Measurements from ENCODE around the gene MGAT1. TPM values are rescaled to one million over a fixed set of nuclear protein-coding genes. Genes with fewer than 3 reads are reported as not detected.
A peak's percentile ranks its signal among the peaks of the same experiment; 100 is the strongest.

MGAT1 gene
- total RNA-seq, 1 experiment from 2014 or later: 104 TPM

DNA sequence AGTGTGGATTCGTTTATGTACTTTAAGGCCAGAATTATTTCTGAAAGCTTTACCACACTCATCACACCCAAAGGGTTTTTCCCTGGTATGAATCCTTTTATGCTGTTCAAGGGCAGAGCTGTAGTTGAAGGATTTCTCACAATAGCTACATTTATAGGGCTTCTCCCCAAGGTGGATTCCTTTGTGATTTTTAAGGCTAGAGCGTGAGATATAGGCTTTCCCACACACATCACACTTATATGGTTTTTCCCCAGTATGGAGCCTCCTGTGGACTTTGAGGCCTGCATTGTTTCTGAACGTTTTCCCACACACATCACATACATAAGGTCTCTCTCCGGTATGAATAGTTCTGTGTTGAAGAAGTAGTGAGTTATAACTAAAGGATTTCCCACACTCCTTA, 47.2 kb upstream of the MGAT1 start:
- no peaks in the 10 kb centered on the region for H3K79me2 ChIP-seq (ENCODE audit: low read length)
- peaks cover 6% of the 10 kb centered on the region; the same call in 1 of the 2 replicates for H4K20me1 ChIP-seq (ENCODE audit: low read length)
- TF ChIP-seq EZH2 (IDR thresholded peaks at IDR 0.05; ENCODE audit: low read length, unreplicated experiment) (no peak), EZH2phosphoT487 (IDR thresholded peaks at IDR 0.05; ENCODE audit: borderline replicate concordance, low read length) (no peak)
- TF ChIP-seq, protein P1, sequence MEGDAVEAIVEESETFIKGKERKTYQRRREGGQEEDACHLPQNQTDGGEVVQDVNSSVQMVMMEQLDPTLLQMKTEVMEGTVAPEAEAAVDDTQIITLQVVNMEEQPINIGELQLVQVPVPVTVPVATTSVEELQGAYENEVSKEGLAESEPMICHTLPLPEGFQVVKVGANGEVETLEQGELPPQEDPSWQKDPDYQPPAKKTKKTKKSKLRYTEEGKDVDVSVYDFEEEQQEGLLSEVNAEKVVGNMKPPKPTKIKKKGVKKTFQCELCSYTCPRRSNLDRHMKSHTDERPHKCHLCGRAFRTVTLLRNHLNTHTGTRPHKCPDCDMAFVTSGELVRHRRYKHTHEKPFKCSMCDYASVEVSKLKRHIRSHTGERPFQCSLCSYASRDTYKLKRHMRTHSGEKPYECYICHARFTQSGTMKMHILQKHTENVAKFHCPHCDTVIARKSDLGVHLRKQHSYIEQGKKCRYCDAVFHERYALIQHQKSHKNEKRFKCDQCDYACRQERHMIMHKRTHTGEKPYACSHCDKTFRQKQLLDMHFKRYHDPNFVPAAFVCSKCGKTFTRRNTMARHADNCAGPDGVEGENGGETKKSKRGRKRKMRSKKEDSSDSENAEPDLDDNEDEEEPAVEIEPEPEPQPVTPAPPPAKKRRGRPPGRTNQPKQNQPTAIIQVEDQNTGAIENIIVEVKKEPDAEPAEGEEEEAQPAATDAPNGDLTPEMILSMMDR (conservative IDR thresholded peaks at IDR 0.05; ENCODE audit: low read depth, low read length): no peak
- no peaks in the 10 kb centered on the region for H3K9me2 ChIP-seq (replicated peaks; ENCODE audit: low read length)
- H3K4me2 ChIP-seq (ENCODE audit: low read length): no peak overlapping the region
- peaks cover 6% of the 10 kb centered on the region for H3F3A ChIP-seq (ENCODE audit: low read length, unreplicated experiment)
- H2AFZ ChIP-seq (ENCODE audit: low read length): no peak overlapping the region
- peaks cover 40% of the 10 kb centered on the region for H3K36me3 ChIP-seq (ENCODE audit: low read depth, low read length)
- peaks cover 32% of the 10 kb centered on the region for H3K9me3 ChIP-seq (ENCODE audit: low read length)
- H3K4me1 ChIP-seq (ENCODE audit: insufficient read depth, low read length): peaks cover 7% of the 10 kb centered on the region
- intact Hi-C loops (cut with micrococcal nuclease): no loop called here
- no peak overlapping the region for H3K9ac ChIP-seq (ENCODE audit: low read length)
- ChIA-PET CTCF (interaction anchor here (0.6 kb wide), 1 partner anchor 19 kb away, joined by 3 read pairs; no protein-coding TSS in a partner anchor), POLR2A (ENCODE audit: unreplicated experiment) (no interaction called here)
- ATAC-seq (no peak), DNase-seq (no peak)
- BruUV-seq (replicated peaks): no TSS peak
- H3K4me3 ChIP-seq (ENCODE audit: low read length): peak overlapping the region; percentile 11; the same call in 1 of the 2 replicates
- no peak overlapping the region for H3K27ac ChIP-seq (ENCODE audit: low read length)
- no peaks in the 10 kb centered on the region for H3K27me3 ChIP-seq (ENCODE audit: low read length)

DNA sequence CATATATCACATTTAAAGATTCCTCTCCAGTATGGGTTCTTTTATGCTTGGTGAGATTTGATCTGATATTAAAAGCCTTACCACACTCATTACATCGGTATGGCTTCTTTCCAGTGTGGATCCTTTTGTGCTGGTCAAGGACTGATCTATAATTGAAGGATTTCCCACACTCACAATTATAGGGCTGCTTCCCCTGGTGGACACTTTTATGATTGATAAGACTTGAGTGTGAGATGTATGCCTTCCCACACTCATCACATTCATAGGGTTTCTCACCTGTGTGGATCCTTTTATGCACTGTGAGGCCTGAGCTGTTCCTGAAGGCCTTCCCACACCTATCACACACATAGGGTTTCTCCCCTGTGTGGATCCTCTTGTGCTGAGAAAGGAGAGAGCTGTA, 46.3 kb upstream of the MGAT1 start:
- no peak overlapping the region for H3K4me3 ChIP-seq (ENCODE audit: low read length)
- ChIA-PET POLR2A (ENCODE audit: unreplicated experiment) (no interaction called here), CTCF (no interaction called here)
- no peaks in the 10 kb centered on the region for H3K79me2 ChIP-seq (ENCODE audit: low read length)
- no peak overlapping the region for H3K4me2 ChIP-seq (ENCODE audit: low read length)
- H3K4me1 ChIP-seq (ENCODE audit: insufficient read depth, low read length): peaks cover 7% of the 10 kb centered on the region
- TF ChIP-seq EZH2 (IDR thresholded peaks at IDR 0.05; ENCODE audit: low read length, unreplicated experiment) (no peak), EZH2phosphoT487 (IDR thresholded peaks at IDR 0.05; ENCODE audit: borderline replicate concordance, low read length) (no peak)
- TF ChIP-seq, protein P1 (conservative IDR thresholded peaks at IDR 0.05; ENCODE audit: low read depth, low read length): peak; percentile 31
- no peak for ATAC-seq
- BruUV-seq (replicated peaks): no TSS peak
- no peak overlapping the region for H3K27ac ChIP-seq (ENCODE audit: low read length)
- intact Hi-C loops (cut with micrococcal nuclease): no loop called here
- H3K27me3 ChIP-seq (ENCODE audit: low read length): no peaks in the 10 kb centered on the region
- H3K9ac ChIP-seq (ENCODE audit: low read length): no peak overlapping the region
- peaks cover 32% of the 10 kb centered on the region for H3K9me3 ChIP-seq (ENCODE audit: low read length)
- H3K9me2 ChIP-seq (replicated peaks; ENCODE audit: low read length): no peaks in the 10 kb centered on the region
- H3K36me3 ChIP-seq (ENCODE audit: low read depth, low read length): peaks cover 40% of the 10 kb centered on the region
- H4K20me1 ChIP-seq (ENCODE audit: low read length): peaks cover 6% of the 10 kb centered on the region; the same call in 1 of the 2 replicates
- H2AFZ ChIP-seq (ENCODE audit: low read length): no peak overlapping the region
- no peak for DNase-seq
- peaks cover 6% of the 10 kb centered on the region for H3F3A ChIP-seq (ENCODE audit: low read length, unreplicated experiment)

DNA sequence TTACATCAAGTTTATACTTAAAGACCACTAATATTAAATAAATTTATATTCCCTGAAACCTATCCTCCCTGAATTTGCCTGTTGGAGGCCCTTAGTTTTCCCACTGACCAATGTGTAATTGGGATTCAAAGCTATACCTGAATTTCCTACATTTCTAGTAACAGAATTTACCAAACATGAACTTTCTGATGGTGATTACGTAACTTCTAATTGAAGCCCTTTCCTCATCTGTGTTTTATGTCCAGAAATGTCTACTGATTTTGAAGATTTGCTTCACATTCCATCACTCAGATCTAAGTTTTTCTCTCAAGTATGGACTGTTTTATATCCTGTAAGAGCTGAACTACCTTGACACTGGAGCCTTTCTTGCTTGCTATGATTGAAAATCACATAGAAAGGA, 45.7 kb upstream of the MGAT1 start:
- peaks cover 6% of the 10 kb centered on the region for H3F3A ChIP-seq (ENCODE audit: low read length, unreplicated experiment)
- no peak for ATAC-seq
- no peak overlapping the region for H3K27ac ChIP-seq (ENCODE audit: low read length)
- peaks cover 6% of the 10 kb centered on the region; the same call in 1 of the 2 replicates for H4K20me1 ChIP-seq (ENCODE audit: low read length)
- no peak overlapping the region for H3K9ac ChIP-seq (ENCODE audit: low read length)
- DNase-seq: no peak
- H3K4me3 ChIP-seq (ENCODE audit: low read length): no peak overlapping the region
- H3K9me2 ChIP-seq (replicated peaks; ENCODE audit: low read length): no peaks in the 10 kb centered on the region
- peaks cover 32% of the 10 kb centered on the region for H3K9me3 ChIP-seq (ENCODE audit: low read length)
- H3K4me2 ChIP-seq (ENCODE audit: low read length): no peak overlapping the region
- ChIA-PET POLR2A (ENCODE audit: unreplicated experiment) (no interaction called here), CTCF (no interaction called here)
- H2AFZ ChIP-seq (ENCODE audit: low read length): no peak overlapping the region
- intact Hi-C loops (cut with micrococcal nuclease): no loop called here
- no TSS peak for BruUV-seq (replicated peaks)
- peaks cover 40% of the 10 kb centered on the region for H3K36me3 ChIP-seq (ENCODE audit: low read depth, low read length)
- H3K79me2 ChIP-seq (ENCODE audit: low read length): no peaks in the 10 kb centered on the region
- peaks cover 7% of the 10 kb centered on the region for H3K4me1 ChIP-seq (ENCODE audit: insufficient read depth, low read length)
- no peak for TF ChIP-seq EZH2phosphoT487 (IDR thresholded peaks at IDR 0.05; ENCODE audit: borderline replicate concordance, low read length)
- TF ChIP-seq, protein P1 (conservative IDR thresholded peaks at IDR 0.05; ENCODE audit: low read depth, low read length): no peak
- no peak for TF ChIP-seq EZH2 (IDR thresholded peaks at IDR 0.05; ENCODE audit: low read length, unreplicated experiment)
- H3K27me3 ChIP-seq (ENCODE audit: low read length): no peaks in the 10 kb centered on the region

Measured in PC-3 (cell line).